MCF 10A (cell line): ENCODE results near the gene HSD17B11. TPM values are rescaled to one million over a fixed set of nuclear protein-coding genes. Genes with fewer than 3 reads are reported as not detected.

Experiments used
- BruUV-seq: library from RNA; stranded (reverse); fragments of 400-500 nt; replicated peaks from 2 replicates; lab custom pipeline; 2021; lab: Mats Ljungman, UMichigan
- CTCF ChIA-PET: fragments of 300-600 bp; sonication (Branson Sonifier 250); formaldehyde crosslinking; extraction: SDS; loops from one replicate; lab custom pipeline; 2021; ENCODE audit warnings: antibody characterized with exemption, inconsistent platforms; lab: Yijun Ruan, JAX
- POLR2A ChIA-PET: fragments of 300-600, 350-650 bp; sonication (Branson Sonifier 250); formaldehyde crosslinking; extraction: SDS; loops from one replicate; lab custom pipeline; 2020; ENCODE audit warnings: antibody characterized with exemption, inconsistent platforms; lab: Yijun Ruan, JAX
- DNase-seq: peaks from one replicate; pipeline ENCODE4 v3.0.0-alpha.2; 2018; ENCODE audit not compliant: unreplicated experiment
- H3K27ac Mint-ChIP-seq: one replicate; pipeline ENCODE4 v1.8.0; 2022; ENCODE audit warnings: mild to moderate bottlenecking, low read depth, mixed read lengths; ENCODE audit not compliant: unreplicated experiment
- H3K27me3 Mint-ChIP-seq: one replicate; pipeline ENCODE4 v1.8.0; 2022; ENCODE audit warnings: mixed read lengths; ENCODE audit not compliant: insufficient read depth, unreplicated experiment
- H3K36me3 Mint-ChIP-seq: one replicate; pipeline ENCODE4 v1.8.0; 2022; ENCODE audit warnings: mild to moderate bottlenecking, moderate library complexity, mixed read lengths; ENCODE audit not compliant: insufficient read depth, unreplicated experiment
- H3K4me1 Mint-ChIP-seq: one replicate; pipeline ENCODE4 v1.8.0; 2022; ENCODE audit warnings: mixed read lengths; ENCODE audit not compliant: insufficient read depth, unreplicated experiment
- H3K4me3 Mint-ChIP-seq: one replicate; pipeline ENCODE4 v1.8.0; 2022; ENCODE audit warnings: mild to moderate bottlenecking, moderate library complexity, mixed read lengths; ENCODE audit not compliant: unreplicated experiment
- H3K9me3 Mint-ChIP-seq: one replicate; pipeline ENCODE4 v1.8.0; 2022; ENCODE audit warnings: mixed read lengths; ENCODE audit not compliant: unreplicated experiment
- CTCF ChIP-seq: fragments of 200-600 bp; IDR thresholded peaks from one replicate; pipeline ENCODE4 v1.8.0; 2022; ENCODE audit warnings: antibody characterized with exemption, mild to moderate bottlenecking; ENCODE audit not compliant: unreplicated experiment
- intact Hi-C: fragments of 100-400 bp; cut with micrococcal nuclease; formaldehyde crosslinking; loops from 2 replicates; pipeline ENCODE4 v1.14.1; 2022
- microRNA-seq: library from miRNA; unstranded; fragments of <30 nt; microRNA quantifications from one replicate; pipeline ENCODE4 v1.2.0, GENCODE V29; 2022
- total RNA-seq: library from RNA; stranded (reverse); gene quantifications from 2 replicates; pipeline ENCODE4 v1.2.3, GENCODE V29; 2022

The HSD17B11 gene
- total RNA-seq, 1 experiment from 2014 or later = 4.3 TPM

GRCh38 chr4:87286970-87287369 is 104.0 kb downstream of the HSD17B11 start:
- BruUV-seq = no TSS peak
- H3K36me3 Mint-ChIP-seq = no peaks in the 10 kb centered on the region
- no peak for TF ChIP-seq CTCF
- no peaks in the 10 kb centered on the region for H3K27me3 Mint-ChIP-seq
- DNase-seq = no peak
- ChIA-PET POLR2A (no interaction called here), CTCF (interaction anchor here (1.3 kb wide), 1 partner anchor 13 kb away, joined by 4 read pairs; no protein-coding TSS in a partner anchor)
- no peak overlapping the region for H3K27ac Mint-ChIP-seq
- H3K4me1 Mint-ChIP-seq = no peaks in the 10 kb centered on the region
- peaks cover 14% of the 10 kb centered on the region for H3K9me3 Mint-ChIP-seq
- intact Hi-C loops = no loop called here
- no peak overlapping the region for H3K4me3 Mint-ChIP-seq

Small RNA genes within 50 kb of the gene (microRNA-seq; reads per million reads assigned to microRNA genes)
- gene MIR5705 = not detected

Other genes with a start within 250 kb of the HSD17B11 start
- 12.9 and 14.9 TPM in 2 replicates for gene KLHL8, start 170.6 kb downstream of the HSD17B11 start, total RNA-seq
- gene HSD17B13, start 68.3 kb downstream of the HSD17B11 start, total RNA-seq = not detected in 2 replicates
- gene NUDT9, start 31.4 kb upstream of the HSD17B11 start, total RNA-seq = 17.6 and 22.5 TPM in 2 replicates
- not detected in 2 replicates for gene SPARCL1, start 138.2 kb upstream of the HSD17B11 start, total RNA-seq
- not detected in 2 replicates for gene DSPP, start 217.3 kb upstream of the HSD17B11 start, total RNA-seq